HG03025 (cell line): ENCODE results near the gene CRIM1.

Source experiments
- ATAC-seq: cut with Tn5 transposase; IDR thresholded peaks from one replicate; pipeline ENCODE4 v1.9.1; 2021; ENCODE audit warnings: mild to moderate bottlenecking, moderate library complexity; ENCODE audit not compliant: unreplicated experiment, low FRiP score

CRIM1 gene

GRCh38 chr2:36370281-36370680 is 14.7 kb downstream of the CRIM1 start:
- no peak for ATAC-seq

- ATAC-seq, result no peak
Observed at GRCh38 chr2:36371070-36371874, 15.7 kb downstream of the CRIM1 start.

- ATAC-seq, result no peak
Observed at GRCh38 chr2:36371928-36372391, 16.4 kb downstream of the CRIM1 start.

DNA sequence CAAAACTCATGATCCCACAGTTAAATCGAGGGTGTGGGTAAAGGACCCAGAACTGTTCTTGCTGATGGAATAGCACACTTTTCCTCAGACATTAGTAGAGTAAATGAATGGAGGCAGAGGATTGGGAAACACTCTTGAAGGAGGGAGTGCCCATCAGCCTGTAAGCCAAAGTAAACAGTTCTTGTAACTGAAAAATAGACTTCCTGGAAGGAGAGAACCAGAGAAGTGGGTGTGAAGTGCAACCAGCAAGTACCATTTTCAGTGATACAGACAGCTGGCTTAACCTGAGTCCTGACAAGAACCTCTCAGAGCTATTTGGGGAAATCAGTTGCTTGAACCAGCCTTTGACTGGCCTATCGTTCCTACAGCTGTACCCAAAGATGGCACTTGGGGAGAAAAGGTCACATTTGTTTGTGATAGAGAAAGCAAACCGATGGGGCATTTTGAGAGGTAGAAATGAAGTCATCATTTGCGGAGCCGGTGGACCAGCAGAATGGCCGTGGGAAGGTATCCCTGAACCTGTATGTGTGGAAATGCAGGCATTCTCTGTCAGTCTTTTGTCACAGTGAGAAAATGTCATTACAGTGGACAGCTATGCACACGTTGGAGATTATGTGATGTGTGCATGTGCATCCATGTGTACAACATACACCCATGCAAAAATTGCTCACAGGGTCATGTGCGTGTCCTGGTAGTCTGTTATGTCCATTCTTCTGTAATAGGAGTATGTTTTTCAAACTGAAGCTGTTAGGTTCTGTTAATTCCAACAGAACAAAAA is 17.8 kb downstream of the CRIM1 start:
- ATAC-seq, result no peak

DNA sequence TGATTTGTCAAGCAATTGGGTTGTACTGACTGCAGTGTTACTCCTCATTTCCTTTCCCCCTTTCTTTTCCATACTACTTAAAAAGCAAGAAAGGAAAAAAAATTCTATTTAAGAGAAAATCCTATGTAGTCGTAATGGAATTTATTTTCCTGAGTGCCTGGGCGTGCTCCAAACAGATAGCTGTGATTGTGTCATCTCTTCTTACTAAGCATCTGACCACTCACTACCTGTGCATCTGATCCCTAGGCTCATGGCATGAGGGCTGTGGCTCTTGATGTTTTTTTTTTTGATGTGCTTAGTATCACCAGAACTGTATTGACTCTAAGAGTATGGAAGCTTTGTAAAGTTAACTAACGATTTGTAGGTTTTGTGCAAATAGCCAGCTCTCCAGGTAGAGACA is 19.0 kb downstream of the CRIM1 start:
- no peak for ATAC-seq

DNA sequence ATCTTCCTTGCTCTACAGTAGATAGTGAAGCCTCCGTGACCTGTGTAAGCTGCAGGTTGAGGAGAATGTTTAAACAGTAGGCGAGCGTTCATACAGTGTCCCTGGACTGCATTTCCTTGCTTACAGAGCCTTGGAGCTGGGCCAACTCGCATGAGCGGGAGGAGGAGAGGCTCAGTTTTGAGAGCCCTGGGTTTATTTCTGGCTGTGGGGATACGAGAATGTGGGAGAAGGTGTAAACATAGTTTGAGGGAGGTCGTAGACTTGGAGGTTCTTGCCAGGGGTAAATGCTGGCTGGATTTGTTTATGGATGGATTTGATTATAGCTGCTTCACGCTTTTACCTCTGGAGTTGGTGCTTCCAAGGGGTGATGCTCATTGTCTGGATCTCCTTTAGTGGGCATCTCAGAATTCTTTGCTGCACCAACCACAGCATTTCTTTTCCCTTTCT is 20.8 kb downstream of the CRIM1 start:
- no peak for ATAC-seq

GRCh38 chr2:36376992-36377738 is 21.6 kb downstream of the CRIM1 start:
- no peak for ATAC-seq

DNA sequence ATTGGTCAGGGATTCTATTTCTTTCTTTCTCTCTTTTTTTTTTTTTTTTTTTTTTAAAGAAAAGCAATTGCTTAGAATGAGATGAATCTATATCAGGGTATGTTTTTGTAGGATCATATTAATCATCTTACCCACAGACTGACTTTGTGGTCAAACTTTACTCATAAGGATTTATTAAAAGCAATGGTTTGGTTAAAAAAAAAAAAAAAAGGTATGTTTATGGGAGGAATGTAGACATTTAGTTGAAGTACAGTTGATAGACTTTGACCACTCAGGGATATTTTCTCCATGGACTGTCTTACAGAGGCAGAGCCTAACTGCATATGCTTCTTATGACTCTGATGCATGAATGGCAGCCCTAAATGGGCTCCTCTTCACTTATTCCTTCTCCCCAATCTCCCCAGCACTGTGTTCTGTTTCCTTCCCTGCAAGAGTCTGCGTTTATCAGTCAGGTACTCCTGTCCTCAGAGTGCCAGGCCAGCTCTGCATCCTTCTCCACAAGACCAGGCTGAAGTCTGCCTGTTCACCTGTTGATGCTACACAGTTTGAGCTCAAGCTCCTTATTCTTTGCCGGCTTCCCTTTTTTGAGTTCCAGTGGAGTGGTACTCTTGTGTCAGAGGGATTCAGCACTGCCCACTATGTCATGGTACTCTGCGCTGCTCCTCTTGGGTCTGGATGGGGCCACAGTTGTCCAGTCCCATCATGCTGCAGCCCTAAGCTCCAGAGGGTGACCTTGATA is 24.3 kb downstream of the CRIM1 start:
- no peak for ATAC-seq

GRCh38 chr2:36380624-36381481 is 25.3 kb downstream of the CRIM1 start:
- no peak for ATAC-seq

DNA sequence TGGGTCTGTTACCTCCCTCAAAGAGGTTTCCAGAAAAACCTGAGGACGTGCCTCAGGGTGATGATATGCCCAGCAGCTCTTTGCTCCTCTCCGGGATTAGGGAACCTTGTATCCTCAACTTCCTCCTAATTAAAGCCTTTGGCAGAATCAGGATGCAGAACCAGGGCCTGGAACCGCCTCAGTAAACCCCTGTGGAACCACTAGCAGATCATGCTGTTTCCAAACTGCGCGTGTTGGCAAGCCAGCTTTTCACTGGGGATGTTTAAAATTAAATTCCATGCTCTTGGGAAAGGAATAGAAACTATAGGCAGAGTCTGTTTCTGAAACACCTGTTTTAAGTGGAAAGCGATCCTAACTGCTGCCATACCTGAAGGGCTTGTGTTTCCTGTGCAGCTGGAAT is 26.4 kb downstream of the CRIM1 start:
- ATAC-seq, result no peak

DNA sequence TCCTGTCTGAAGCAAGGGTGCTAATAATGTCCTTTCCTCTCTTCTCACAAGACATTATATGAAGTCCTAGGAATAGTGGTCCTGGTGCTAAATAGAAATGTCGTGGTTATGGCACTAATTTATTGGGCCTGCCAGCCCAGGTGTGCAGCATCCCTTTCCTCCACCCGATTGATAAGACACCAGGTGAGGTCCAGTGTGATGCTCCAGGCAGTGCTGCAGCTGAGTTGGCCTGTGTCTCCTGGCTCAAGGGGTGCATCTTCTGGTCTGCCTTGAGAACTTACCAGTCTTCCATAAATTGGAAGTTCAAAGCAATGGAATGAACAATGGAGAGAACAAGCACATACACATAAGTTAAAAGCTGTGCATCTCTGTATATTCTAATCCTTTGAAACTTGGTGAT is 26.9 kb downstream of the CRIM1 start:
- no peak for ATAC-seq

DNA sequence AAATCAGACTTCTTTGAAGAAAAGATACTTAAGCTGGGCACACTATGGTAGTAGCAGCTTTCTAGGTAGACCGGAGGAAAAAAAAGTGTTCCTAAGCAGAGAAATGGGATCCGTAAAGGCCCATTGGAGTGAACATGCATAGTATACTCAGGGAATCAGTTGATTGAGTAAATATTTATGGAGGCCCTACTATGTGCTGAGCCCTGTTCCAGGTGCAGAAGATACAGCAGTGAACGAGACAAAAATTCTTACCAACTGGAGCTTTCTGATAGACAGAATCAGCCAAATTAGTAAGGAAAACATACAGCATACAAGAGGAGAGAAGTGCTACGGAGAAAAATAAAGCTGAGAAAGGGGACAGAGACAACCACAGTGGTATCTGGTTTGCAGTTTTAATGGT is 28.1 kb downstream of the CRIM1 start:
- no peak for ATAC-seq

DNA sequence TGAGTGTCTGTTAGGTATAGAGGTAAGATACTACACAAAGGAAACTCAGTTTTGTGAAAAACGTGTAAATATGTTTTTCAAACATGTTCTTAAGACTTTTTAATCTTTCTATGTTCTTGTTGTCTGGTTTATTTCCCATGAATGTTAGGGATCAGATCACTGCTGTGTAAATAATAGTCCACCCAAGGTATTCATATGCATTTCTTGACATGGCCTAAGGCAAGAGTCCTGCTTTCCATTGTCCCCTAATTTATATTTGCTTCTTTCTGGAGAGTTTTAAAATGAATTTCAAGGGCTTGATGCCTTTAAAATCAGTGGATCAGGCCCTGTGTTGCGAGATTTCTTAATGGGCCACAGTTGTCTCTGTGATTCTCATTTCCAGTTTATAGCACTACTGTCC is 28.9 kb downstream of the CRIM1 start:
- ATAC-seq, result no peak

DNA sequence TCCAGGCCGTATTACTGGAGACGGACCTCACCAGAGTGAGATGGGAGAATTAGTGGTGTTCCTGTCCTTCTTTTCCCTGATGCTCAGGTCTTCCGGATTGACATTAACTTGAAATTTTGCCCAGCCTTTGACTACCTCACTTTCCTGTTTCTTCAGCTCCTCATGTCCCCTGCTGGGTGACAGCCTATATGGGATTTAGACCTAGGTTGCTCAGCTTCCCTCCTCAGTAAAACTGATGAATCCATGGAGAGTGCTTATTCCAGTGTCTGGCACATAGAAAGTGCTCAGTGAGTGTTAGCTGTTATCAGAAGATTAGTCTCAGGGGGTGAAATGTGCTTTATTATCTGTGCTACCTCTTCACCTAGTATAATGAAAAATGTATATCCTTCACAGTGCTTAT is 30.0 kb downstream of the CRIM1 start:
- no peak for ATAC-seq

GRCh38 chr2:36387258-36387916 is 31.8 kb downstream of the CRIM1 start:
- ATAC-seq, result no peak

DNA sequence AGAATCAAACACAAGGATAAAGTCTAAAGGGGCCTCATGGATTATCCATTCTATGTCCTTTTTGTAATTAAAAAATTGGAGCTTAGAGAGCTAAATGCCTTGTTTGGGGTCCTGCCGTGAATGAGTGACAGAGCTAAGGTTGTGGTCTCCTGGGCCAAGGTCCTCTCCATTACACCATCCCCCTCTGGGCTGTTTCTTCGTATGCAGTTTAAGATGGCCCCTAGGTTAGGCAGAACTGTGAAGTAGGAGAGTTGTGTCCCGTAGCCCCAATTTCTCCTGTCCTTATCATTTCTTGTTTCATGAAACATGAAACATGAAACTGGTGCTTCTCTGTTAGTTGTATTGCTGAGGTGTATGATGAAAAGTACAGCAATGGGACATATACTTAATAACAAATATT is 32.9 kb downstream of the CRIM1 start:
- ATAC-seq, result no peak

DNA sequence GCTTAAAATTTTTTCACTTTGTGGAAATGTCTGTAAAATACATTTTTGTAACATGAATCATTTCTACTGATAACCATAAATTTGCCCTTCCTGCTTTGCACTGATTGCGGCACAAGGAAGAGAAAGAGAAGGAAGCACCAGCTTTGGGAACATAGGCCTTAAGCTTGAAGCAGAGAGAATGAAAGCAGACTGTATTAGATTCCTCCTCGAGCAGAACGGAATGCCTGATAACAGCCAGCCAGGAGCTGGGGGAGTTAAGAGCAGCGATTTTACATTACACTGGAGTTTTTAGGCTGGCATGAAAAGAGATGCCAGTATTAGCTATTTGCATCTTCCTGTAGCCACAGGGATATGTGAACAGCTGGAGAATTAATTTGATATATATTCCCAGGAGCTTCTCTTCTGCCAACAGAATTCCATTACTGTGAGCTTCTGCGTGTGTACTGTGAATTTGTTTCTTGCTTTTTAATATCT is 33.5 kb downstream of the CRIM1 start:
- ATAC-seq, result no peak

GRCh38 chr2:36389577-36389976 is 34.0 kb downstream of the CRIM1 start:
- no peak for ATAC-seq
